HCT116 (cell line): ENCODE data around the gene ATP6V1G2.

Experiments
- CTCF ChIP-seq, 3 experiments: fragments of 200-600 bp in 1 of 3; sonication (generic) in 1 of 3; IDR thresholded peaks in 2 of 3; conservative IDR thresholded peaks in 1 of 3; 2 replicates each; pipeline ENCODE4 v1.5.1; 2012 to 2017; ENCODE audit warnings: low read depth in 2 of 3, low read length in 2 of 3, antibody characterized with exemption in 1 of 3, borderline replicate concordance in 1 of 3, control low read depth in 1 of 3, mild to moderate bottlenecking in 1 of 3, mixed read lengths in 1 of 3, mixed run types in 1 of 3, moderate library complexity in 1 of 3; ENCODE audit not compliant: insufficient read depth in 1 of 3
- EZH2 ChIP-seq: fragments of 200-600 bp; sonication (generic); IDR thresholded peaks from 2 replicates; pipeline ENCODE4 v1.6.1; 2017; ENCODE audit warnings: antibody characterized with exemption, mixed run types
- EZH2phosphoT487 ChIP-seq: fragments of 200-600 bp; IDR thresholded peaks from 2 replicates; pipeline ENCODE4 v1.6.1; 2018; ENCODE audit warnings: antibody characterized with exemption, borderline replicate concordance
- JUND ChIP-seq: IDR thresholded peaks from 2 replicates; pipeline ENCODE4 v1.6.1; 2012
- MAX ChIP-seq: IDR thresholded peaks from 2 replicates; pipeline ENCODE4 v1.6.1; 2012
- POLR2A ChIP-seq: IDR thresholded peaks from 2 replicates; pipeline ENCODE4 v1.7.0; 2011; ENCODE audit warnings: borderline replicate concordance; ENCODE audit not compliant: insufficient read depth, insufficient read length; ENCODE audit errors: extremely low read depth
- POLR2AphosphoS5 ChIP-seq: IDR thresholded peaks from 2 replicates; pipeline ENCODE4 v1.6.1; 2011; ENCODE audit warnings: mild to moderate bottlenecking, low read depth, low read length, moderate library complexity
- RAD21 ChIP-seq: IDR thresholded peaks from 2 replicates; pipeline ENCODE4 v1.6.1; 2012; ENCODE audit warnings: low read depth, mild to moderate bottlenecking
- REST ChIP-seq: IDR thresholded peaks from 2 replicates; pipeline ENCODE4 v1.6.1; 2012; ENCODE audit warnings: low read depth
- SIN3A ChIP-seq: IDR thresholded peaks from 2 replicates; pipeline ENCODE4 v1.6.1; 2012; ENCODE audit warnings: low read depth
- SRF ChIP-seq: IDR thresholded peaks from 2 replicates; pipeline ENCODE4 v1.6.1; 2012; ENCODE audit warnings: low read depth
- YY1 ChIP-seq: IDR thresholded peaks from 2 replicates; pipeline ENCODE4 v1.6.1; 2011; ENCODE audit warnings: low read length, low read depth, moderate library complexity, mild to moderate bottlenecking; ENCODE audit not compliant: insufficient replicate concordance; ENCODE audit errors: extremely low read depth
- ZNF274 ChIP-seq: fragments of 200-500 bp; sonication (Bioruptor generic); IDR thresholded peaks from 2 replicates; pipeline ENCODE4 v1.6.1; 2014; ENCODE audit warnings: mild to moderate bottlenecking, low read depth, low read length, inconsistent platforms

- TF ChIP-seq SIN3A (no peak), RAD21 (no peak), CTCF (IDR thresholded peaks at IDR 0.05 in 2 of 3, conservative IDR thresholded peaks at IDR 0.05 in 1 of 3; ENCODE audit: borderline replicate concordance in 1 of 3, insufficient read depth in 1 of 3, low read depth in 2 of 3, low read length in 2 of 3) (no peak), POLR2A (no peak), EZH2 (no peak), MAX (no peak), YY1 (no peak), REST (no peak), POLR2AphosphoS5 (no peak), SRF (no peak), EZH2phosphoT487 (no peak), ZNF274 (no peak), JUND (no peak)
These were observed 43.8 kb downstream of the ATP6V1G2 start for GRCh38 chr6:31502586-31502985.
